ENCODE data around the gene ALDH16A1.

DNA sequence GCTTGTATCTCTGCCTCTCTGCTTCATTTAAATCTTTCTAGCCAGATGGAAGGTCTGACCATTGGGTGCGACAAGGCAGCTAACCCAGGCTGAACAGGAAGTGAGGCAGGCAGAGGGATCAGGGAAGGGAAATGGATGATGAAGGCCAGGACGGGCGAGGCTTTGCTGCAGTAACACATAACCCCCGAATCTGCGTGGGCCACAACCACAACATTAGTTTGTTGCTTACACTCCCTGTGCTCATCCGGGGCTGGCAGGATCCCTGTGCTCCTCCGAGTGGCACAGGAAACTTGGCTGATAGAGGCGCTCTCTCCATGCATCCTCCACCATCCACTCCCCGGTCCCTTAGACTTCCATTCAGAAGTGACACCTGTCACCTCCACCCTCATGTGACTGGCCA is 19.9 kb downstream of the ALDH16A1 start:
- no peak for TF ChIP-seq POLR2A (IDR thresholded peaks at IDR 0.05)
- TF ChIP-seq, protein P1, sequence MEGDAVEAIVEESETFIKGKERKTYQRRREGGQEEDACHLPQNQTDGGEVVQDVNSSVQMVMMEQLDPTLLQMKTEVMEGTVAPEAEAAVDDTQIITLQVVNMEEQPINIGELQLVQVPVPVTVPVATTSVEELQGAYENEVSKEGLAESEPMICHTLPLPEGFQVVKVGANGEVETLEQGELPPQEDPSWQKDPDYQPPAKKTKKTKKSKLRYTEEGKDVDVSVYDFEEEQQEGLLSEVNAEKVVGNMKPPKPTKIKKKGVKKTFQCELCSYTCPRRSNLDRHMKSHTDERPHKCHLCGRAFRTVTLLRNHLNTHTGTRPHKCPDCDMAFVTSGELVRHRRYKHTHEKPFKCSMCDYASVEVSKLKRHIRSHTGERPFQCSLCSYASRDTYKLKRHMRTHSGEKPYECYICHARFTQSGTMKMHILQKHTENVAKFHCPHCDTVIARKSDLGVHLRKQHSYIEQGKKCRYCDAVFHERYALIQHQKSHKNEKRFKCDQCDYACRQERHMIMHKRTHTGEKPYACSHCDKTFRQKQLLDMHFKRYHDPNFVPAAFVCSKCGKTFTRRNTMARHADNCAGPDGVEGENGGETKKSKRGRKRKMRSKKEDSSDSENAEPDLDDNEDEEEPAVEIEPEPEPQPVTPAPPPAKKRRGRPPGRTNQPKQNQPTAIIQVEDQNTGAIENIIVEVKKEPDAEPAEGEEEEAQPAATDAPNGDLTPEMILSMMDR (IDR thresholded peaks at IDR 0.05): no peak
